Measurements from ENCODE around the gene CSRP2. TPM values are rescaled to one million over a fixed set of nuclear protein-coding genes. Genes with fewer than 3 reads are reported as not detected.

CSRP2 gene
- total and polyA plus RNA-seq, 4 donors = 3.7 to 38.0 (median 26.2) TPM

DNA sequence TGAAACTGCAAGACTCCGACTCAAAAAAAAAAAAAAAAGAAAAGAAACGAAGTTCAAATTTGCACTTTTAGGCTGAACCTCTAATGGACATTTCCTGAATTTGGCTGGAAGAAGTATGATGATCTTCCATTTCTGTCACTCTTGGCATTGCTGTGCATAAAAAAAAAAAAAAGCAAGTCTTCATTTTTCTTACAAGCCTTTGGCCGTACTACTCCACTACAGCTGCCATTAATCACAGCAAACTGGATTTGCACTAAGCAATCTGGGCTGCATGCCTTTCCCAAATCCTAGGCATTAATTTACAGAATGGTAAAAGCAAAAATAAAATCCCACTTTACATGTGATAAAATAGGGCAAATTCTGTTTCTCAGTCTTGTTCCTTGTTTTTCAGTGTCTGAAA is 7.1 kb downstream of the CSRP2 start (continued):
- TF ChIP-seq, protein P1, sequence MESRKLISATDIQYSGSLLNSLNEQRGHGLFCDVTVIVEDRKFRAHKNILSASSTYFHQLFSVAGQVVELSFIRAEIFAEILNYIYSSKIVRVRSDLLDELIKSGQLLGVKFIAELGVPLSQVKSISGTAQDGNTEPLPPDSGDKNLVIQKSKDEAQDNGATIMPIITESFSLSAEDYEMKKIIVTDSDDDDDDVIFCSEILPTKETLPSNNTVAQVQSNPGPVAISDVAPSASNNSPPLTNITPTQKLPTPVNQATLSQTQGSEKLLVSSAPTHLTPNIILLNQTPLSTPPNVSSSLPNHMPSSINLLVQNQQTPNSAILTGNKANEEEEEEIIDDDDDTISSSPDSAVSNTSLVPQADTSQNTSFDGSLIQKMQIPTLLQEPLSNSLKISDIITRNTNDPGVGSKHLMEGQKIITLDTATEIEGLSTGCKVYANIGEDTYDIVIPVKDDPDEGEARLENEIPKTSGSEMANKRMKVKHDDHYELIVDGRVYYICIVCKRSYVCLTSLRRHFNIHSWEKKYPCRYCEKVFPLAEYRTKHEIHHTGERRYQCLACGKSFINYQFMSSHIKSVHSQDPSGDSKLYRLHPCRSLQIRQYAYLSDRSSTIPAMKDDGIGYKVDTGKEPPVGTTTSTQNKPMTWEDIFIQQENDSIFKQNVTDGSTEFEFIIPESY (IDR thresholded peaks at IDR 0.05) = no peak
- TF ChIP-seq, protein P2, sequence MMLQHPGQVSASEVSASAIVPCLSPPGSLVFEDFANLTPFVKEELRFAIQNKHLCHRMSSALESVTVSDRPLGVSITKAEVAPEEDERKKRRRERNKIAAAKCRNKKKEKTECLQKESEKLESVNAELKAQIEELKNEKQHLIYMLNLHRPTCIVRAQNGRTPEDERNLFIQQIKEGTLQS (IDR thresholded peaks at IDR 0.05) = no peak
- no peak for TF ChIP-seq YY1 (IDR thresholded peaks at IDR 0.05)
- TF ChIP-seq HNF4A (conservative IDR thresholded peaks at IDR 0.05) = no peak
- no peak for TF ChIP-seq HNF4G (IDR thresholded peaks at IDR 0.05)

GRCh38 chr12:76871082-76871481 is 7.7 kb downstream of the CSRP2 start:
- DNase-seq (ENCODE audit: low spot score) = no peak
- H3K9ac ChIP-seq (ENCODE audit: low read depth in 1 of 2, low read length in 2 of 2) = no peak overlapping the region
- no peaks in the 10 kb centered on the region for H3K9me3 ChIP-seq (ENCODE audit: control insufficient read depth in 4 of 4, low read length in 3 of 4)
- no peak overlapping the region for H3K27ac ChIP-seq (ENCODE audit: low read depth in 1 of 2, low read length in 2 of 2)
- no peaks in the 10 kb centered on the region for H3K27me3 ChIP-seq (ENCODE audit: control insufficient read depth in 4 of 4, insufficient read depth in 4 of 4, low read length in 3 of 4)
- TF ChIP-seq EGR1 (IDR thresholded peaks at IDR 0.05; ENCODE audit: low read depth in 2 of 2) (no peak), REST (IDR thresholded peaks at IDR 0.05) (no peak), SP1 (IDR thresholded peaks at IDR 0.05) (no peak), FOXA2 (IDR thresholded peaks at IDR 0.05) (no peak), MAX (IDR thresholded peaks at IDR 0.05) (no peak), JUND (IDR thresholded peaks at IDR 0.05) (no peak), NR2F2 (IDR thresholded peaks at IDR 0.05) (no peak), RXRA (IDR thresholded peaks at IDR 0.05) (no peak), YY1 (IDR thresholded peaks at IDR 0.05) (no peak), TAF1 (conservative IDR thresholded peaks at IDR 0.05) (no peak)
- TF ChIP-seq, protein P1 (IDR thresholded peaks at IDR 0.05) = no peak
- TF ChIP-seq, protein P3, sequence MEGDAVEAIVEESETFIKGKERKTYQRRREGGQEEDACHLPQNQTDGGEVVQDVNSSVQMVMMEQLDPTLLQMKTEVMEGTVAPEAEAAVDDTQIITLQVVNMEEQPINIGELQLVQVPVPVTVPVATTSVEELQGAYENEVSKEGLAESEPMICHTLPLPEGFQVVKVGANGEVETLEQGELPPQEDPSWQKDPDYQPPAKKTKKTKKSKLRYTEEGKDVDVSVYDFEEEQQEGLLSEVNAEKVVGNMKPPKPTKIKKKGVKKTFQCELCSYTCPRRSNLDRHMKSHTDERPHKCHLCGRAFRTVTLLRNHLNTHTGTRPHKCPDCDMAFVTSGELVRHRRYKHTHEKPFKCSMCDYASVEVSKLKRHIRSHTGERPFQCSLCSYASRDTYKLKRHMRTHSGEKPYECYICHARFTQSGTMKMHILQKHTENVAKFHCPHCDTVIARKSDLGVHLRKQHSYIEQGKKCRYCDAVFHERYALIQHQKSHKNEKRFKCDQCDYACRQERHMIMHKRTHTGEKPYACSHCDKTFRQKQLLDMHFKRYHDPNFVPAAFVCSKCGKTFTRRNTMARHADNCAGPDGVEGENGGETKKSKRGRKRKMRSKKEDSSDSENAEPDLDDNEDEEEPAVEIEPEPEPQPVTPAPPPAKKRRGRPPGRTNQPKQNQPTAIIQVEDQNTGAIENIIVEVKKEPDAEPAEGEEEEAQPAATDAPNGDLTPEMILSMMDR (IDR thresholded peaks at IDR 0.05; ENCODE audit: low read depth, low read length, missing input control) = no peak
- no peaks in the 10 kb centered on the region for H3K4me1 ChIP-seq (ENCODE audit: control insufficient read depth in 4 of 4, insufficient read depth in 4 of 4, low read length in 3 of 4)
- WGBS = 98% methylated on average over 2 of the region's 2 CpGs
- H3K36me3 ChIP-seq (ENCODE audit: control insufficient read depth in 4 of 4, insufficient read depth in 3 of 4, low read depth in 1 of 4, low read length in 3 of 4) = no peaks in the 10 kb centered on the region
- H3K4me3 ChIP-seq (ENCODE audit: low read depth in 1 of 3, low read length in 3 of 3) = no peak overlapping the region

Data from liver (tissue), 9 donors.